ENCODE data around the gene NEK6.

NEK6 gene

DNA sequence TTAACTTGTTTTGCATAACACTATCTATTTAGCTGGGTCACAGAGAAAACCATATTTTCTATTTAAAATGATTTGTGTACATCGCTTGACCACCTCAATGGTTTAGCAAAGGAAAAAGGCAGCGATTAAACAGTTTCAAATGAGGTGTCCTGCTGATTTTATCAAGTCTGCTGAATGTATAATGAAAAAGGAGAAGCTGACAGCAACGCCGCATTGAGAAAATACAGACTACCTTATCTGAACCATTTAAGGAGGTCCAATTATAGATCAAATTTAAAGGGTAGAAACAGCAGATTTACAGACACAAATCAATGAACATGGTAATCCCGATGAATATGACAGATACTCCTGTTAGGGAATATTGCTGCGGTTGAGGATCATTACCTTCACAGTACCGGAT lies 127.9 kb downstream of the NEK6 start:
- no peak for TF ChIP-seq POLR2AphosphoS5 (IDR thresholded peaks at IDR 0.05; ENCODE audit: low read depth, low read length)
- TF ChIP-seq SIN3A (IDR thresholded peaks at IDR 0.05; ENCODE audit: borderline replicate concordance, insufficient read depth, low read length), result no peak
- TF ChIP-seq, protein P1, sequence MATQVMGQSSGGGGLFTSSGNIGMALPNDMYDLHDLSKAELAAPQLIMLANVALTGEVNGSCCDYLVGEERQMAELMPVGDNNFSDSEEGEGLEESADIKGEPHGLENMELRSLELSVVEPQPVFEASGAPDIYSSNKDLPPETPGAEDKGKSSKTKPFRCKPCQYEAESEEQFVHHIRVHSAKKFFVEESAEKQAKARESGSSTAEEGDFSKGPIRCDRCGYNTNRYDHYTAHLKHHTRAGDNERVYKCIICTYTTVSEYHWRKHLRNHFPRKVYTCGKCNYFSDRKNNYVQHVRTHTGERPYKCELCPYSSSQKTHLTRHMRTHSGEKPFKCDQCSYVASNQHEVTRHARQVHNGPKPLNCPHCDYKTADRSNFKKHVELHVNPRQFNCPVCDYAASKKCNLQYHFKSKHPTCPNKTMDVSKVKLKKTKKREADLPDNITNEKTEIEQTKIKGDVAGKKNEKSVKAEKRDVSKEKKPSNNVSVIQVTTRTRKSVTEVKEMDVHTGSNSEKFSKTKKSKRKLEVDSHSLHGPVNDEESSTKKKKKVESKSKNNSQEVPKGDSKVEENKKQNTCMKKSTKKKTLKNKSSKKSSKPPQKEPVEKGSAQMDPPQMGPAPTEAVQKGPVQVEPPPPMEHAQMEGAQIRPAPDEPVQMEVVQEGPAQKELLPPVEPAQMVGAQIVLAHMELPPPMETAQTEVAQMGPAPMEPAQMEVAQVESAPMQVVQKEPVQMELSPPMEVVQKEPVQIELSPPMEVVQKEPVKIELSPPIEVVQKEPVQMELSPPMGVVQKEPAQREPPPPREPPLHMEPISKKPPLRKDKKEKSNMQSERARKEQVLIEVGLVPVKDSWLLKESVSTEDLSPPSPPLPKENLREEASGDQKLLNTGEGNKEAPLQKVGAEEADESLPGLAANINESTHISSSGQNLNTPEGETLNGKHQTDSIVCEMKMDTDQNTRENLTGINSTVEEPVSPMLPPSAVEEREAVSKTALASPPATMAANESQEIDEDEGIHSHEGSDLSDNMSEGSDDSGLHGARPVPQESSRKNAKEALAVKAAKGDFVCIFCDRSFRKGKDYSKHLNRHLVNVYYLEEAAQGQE (IDR thresholded peaks at IDR 0.05; ENCODE audit: insufficient read depth in 1 of 2, low read depth in 2 of 2, low read length in 2 of 2), result no peak
- no peak for TF ChIP-seq FOXP2 (optimal IDR thresholded peaks at IDR 0.05; ENCODE audit: borderline replicate concordance, extremely low read depth, extremely low read length, insufficient read depth)
- no peak for TF ChIP-seq TAF1 (IDR thresholded peaks at IDR 0.05; ENCODE audit: borderline replicate concordance, insufficient read depth, low read length)

DNA sequence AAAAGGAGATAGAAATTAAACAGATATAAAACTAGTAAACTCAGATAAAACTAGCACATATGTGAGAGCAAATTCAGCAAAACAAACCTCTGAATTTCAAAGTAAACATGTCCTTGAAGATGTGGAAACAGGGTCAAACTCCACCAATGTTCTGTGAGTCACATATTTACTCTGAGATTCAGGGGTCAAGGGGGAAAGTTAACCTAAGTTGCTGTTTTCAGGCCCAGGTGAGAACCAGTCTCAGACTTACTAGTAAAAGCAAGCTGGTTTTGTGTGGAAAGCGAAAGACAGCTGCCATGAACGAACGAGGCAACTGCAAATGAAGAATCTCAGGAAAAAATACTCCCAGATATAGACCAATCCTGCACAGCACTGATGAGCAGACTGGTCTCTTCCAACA lies 128.5 kb downstream of the NEK6 start:
- TF ChIP-seq POLR2AphosphoS5 (IDR thresholded peaks at IDR 0.05; ENCODE audit: low read depth, low read length) (no peak), FOXP2 (optimal IDR thresholded peaks at IDR 0.05; ENCODE audit: borderline replicate concordance, extremely low read depth, extremely low read length, insufficient read depth) (no peak), SIN3A (IDR thresholded peaks at IDR 0.05; ENCODE audit: borderline replicate concordance, insufficient read depth, low read length) (no peak), TAF1 (IDR thresholded peaks at IDR 0.05; ENCODE audit: borderline replicate concordance, insufficient read depth, low read length) (no peak)
- TF ChIP-seq, protein P1 (IDR thresholded peaks at IDR 0.05; ENCODE audit: insufficient read depth in 1 of 2, low read depth in 2 of 2, low read length in 2 of 2), result no peak

DNA sequence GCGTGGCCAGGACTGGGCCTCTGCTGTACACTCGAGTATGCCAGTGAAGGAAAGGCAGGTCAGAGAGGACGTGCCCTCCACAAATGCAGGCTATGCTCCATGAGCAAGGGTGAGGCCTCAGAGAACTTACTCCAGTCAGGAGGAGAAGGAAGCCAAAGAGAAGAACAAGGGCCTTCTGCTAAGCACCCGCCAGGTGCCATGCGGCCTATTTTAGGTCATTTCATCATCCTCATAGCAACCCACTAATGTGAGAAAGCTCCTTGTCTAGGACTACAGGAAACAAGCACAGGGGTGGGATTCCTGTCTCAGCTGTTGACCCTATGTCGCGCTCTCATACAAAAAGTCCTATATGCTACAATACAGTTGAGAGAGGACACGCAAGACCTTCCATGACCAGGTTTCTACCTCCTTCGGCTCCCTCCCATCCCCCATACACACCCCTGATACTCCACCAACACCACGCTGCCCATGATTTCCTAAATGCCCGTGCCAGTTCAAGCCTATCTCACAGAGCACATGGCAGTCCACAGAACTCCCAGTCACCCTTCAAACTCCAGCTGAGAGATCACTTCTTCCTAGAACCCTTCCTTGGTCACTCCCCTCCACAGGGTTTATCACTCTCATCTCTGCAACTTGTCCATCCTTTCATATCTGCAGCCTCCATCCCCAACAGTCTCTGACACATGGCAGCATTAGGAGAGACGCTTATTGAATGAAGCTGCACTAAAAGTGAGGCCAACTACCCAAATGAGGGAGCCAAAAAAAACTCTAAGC lies 130.7 kb downstream of the NEK6 start:
- no peak for TF ChIP-seq POLR2AphosphoS5 (IDR thresholded peaks at IDR 0.05; ENCODE audit: low read depth, low read length)
- TF ChIP-seq SIN3A (IDR thresholded peaks at IDR 0.05; ENCODE audit: borderline replicate concordance, insufficient read depth, low read length), result no peak
- no peak for TF ChIP-seq FOXP2 (optimal IDR thresholded peaks at IDR 0.05; ENCODE audit: borderline replicate concordance, extremely low read depth, extremely low read length, insufficient read depth)
- no peak for TF ChIP-seq TAF1 (IDR thresholded peaks at IDR 0.05; ENCODE audit: borderline replicate concordance, insufficient read depth, low read length)
- TF ChIP-seq, protein P1 (IDR thresholded peaks at IDR 0.05; ENCODE audit: insufficient read depth in 1 of 2, low read depth in 2 of 2, low read length in 2 of 2), result no peak

DNA sequence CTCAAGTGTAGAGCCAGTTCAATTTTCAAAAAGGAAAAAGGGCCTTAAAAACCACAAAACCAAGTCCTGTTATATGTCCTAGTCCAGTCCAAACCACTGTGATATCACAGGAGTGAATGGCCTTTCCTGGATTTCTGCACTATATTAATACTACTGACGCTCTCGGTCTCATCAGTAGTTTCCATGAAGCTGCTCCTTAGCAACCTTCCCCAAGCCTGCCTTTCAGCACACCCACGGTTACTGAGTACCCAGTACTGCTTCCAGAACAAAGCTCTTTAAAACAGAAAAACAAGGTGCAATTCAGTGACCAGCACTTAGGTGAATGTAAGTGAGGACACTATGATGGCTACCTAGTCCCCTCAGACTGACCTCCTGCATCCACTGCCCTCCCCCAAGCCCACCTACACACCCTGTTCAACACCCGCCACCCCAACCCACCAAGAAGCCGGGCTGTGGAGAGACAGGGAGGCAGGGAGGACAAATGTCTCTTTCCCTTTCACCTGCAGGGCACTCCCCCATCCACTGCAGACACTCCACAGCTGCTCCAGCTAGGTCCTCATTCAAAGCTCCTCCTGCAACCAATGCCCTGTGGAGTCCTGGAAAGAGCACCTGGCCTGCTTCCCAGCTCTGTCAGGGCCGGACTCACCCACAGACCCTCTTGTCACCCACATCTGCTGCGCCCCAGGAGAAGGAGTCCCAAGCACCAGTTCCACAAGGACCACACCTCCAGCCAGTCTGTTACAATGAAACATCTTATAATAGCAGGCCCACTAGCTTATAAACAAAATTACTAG lies 131.6 kb downstream of the NEK6 start:
- TF ChIP-seq TAF1 (IDR thresholded peaks at IDR 0.05; ENCODE audit: borderline replicate concordance, insufficient read depth, low read length) (no peak), POLR2AphosphoS5 (IDR thresholded peaks at IDR 0.05; ENCODE audit: low read depth, low read length) (no peak), SIN3A (IDR thresholded peaks at IDR 0.05; ENCODE audit: borderline replicate concordance, insufficient read depth, low read length) (no peak)
- TF ChIP-seq, protein P1 (IDR thresholded peaks at IDR 0.05; ENCODE audit: insufficient read depth in 1 of 2, low read depth in 2 of 2, low read length in 2 of 2), result no peak

All from PFSK-1 (cell line).